Hematopoietic multipotent progenitor cell treated with erythropoietin and hydrocortisone succinate and interleukin-3 and kit ligand, for 17 days (in vitro differentiated cells): ENCODE results near the gene SERPINB6.

Experiments used
- DNase-seq: peaks from one replicate; pipeline ENCODE4 v3.0.0-alpha.2; 2015; ENCODE audit warnings: low spot score

SERPINB6 gene

DNA sequence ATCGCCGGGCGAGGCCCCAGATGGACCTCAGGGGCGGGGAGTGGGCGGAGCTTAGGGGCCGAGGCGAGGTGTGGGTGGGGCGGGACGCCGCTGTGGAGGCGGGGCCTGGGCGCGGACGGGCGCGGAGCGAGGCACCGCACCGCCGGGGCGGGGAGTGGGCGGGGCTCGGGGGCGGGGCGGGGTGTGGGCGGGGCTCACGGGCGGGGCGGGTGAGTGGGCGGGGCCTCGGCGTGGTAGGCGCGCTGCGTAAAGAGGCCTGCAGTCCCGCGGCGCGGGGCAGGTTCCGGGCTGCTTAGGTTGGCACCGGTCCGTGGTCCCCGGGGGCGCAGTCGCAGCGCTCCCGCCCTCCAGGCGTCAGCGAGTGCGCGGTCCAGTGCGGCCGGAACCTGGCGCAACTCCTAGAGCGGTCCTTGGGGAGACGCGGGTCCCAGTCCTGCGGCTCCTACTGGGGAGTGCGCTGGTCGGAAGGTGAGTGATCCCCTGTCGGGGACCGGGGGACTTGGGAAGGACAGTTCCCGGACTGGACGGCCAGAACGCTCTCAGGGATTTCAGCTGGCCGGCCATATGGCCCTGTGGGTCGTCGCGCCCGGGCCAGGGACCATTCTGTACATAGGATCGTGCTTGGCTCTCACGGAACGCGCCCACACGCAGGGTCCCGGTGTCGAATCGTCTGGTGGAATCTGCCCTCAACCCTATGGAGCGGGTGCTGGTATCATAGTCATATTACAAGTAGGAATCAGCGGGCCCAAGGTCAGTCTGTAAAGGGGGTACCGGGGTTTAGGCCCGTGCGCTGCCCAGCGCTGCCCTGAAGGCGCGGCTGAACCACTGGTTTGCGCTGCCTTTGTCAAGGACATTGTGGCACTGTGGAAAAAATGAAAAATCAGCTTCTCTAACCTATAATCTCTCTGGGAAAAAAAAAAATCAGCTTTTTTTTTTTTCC, 28.5 kb upstream of the SERPINB6 start, which contains the start of gene NQO2:
Gene NQO2, plus strand, starts transcription at position 277 of the 940 bp plus-strand sequence. CDS start 6,659 bp downstream, outside the sequence.
- peak; percentile 96 for DNase-seq

DNA sequence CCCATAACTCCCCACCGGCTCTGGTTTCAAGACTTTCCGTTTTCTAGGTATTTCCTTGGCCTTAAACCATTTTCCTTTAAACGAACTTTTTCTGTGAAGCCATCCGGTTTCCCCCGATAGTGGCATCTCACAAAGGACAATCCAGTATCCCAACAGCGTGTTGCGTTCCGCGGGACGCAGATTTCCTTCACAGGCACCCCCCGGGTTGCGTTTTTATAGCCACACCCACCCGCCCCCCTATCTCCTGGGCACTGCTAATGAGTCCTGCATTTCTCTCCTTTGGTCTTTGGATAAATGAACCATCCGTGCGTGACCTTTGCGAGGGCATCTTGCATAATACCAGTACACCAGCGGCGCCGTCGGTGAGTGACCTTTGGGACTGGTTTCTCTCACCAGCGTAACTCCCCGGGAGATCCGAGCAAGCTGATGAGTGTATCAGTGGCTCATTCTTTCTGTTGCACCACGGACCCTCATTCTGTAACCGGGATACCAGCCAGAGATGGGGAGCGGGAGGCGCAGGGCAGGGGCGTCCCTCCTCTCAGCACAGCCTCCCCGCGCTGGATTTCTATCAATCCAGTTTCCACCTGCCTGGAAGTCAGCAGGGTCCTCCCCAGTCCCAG, 27.7 kb upstream of the SERPINB6 start:
- no peak for DNase-seq

DNA sequence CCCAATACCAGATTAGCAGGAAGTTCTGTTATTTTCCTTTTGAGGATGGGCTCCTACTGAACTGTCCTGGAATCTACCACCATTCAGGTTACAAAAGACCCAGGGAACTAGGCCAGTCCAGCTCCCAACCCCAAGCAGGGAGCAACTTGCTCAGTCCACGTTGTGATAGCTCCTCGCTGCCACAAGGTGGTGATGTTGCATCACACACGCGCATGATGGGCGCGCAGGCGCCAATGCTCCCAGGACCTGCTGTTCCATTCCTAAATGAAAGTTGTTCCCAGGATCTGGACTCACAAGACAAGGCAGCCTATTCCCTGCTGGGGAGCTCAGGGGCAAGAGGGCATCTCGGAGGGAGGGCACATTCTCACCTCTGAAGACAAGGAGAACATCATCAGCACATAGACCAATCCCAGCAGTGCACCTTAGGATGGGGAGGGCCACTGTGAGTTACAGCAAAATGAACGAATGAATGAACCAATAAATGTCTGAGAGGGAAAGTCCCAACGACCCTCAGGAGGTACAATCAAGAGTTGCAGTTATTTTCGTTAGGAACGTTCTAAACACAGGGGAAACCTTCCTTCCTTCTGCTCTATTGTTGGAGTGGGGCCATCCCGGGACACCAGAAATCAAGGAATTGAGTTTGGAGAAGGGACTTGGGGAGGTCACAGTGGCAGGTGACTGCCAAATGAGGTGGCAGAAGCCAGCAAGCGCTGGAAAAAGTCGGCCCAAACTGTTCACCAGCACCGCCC, 27.1 kb upstream of the SERPINB6 start:
- peak; percentile 49 for DNase-seq

DNA sequence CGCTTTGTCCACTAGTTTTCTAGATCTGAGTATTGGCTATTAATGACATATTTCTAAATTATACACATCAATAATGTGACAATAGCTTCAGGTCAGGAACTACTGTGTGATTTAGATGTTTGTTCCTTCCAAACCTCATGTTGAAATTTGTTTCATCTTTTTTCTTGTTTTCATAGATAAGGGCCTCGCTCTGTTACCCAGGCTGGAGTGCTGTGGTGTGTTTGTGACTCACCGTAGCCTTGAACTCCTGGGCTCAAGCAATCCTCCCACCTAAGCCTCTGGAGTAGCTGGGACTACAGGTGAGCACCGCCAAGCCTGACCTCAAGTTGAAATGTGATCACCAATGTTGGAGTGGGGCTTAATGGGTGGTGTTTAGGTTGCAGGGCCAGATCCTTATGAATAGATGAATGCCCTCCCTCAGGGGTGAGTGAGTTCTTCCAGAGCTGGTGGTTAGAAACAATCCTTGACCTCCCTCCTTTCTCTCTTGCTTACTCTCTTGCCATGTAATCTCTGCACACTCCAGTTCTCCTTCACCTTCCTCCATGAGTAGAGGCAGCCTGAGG, 22.5 kb upstream of the SERPINB6 start:
- DNase-seq = no peak

DNA sequence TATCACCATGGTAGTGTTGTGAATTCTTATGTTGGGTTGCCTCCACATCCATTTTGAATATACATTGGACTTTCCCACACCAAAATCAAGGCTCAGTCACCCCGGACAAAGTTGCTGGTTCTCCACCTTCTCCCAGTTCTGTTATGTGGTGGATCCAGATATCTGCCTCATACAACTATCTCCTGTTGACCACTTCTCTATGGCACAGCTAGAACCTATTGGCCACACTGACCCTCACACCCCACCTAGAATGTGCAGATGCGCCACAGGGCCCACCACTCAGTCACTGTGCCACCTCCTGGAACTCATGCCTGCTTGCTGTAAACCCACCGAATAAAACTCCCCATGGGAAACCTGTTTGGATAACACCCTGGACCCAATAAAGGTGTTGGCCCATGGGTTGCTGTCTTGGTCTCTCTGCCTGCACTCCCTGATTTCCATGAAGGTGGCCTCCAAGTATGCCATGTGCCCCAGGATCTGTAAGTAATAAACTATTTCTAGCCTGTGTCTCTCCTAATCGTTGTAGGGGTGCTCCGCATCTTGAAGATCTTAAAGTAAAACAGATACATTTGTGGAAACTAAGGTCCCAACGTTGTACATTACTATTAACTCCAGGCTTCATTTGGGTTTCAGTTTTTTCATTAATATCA, 21.1 kb upstream of the SERPINB6 start:
- DNase-seq = no peak

DNA sequence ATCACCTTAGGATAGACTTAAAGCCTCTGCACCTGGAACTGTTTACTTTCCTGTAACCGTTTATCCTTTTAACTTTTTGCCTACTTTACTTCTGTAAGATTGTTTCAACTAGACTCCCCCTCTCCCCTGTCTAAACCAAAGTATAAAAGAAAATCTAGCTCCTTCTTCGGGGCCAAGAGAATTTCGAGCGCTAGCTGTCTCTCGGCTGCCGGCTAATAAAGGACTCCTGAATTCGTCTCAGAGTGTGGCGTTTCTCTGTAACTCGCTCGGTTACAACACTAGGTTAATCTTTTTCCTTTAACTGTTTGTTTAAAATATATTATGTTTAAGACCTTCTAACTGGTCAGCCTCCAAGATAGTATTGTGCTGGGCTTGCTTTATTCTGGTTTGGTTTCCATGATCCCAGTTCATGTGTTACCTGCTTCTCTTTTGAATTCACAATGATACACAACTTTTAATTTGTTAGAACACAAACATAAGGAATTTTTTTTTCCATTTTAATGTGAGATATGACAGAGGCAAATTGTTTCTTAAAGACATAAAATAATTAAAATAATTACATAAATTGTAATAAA, 19.7 kb upstream of the SERPINB6 start:
- peak; percentile 75 for DNase-seq

DNA sequence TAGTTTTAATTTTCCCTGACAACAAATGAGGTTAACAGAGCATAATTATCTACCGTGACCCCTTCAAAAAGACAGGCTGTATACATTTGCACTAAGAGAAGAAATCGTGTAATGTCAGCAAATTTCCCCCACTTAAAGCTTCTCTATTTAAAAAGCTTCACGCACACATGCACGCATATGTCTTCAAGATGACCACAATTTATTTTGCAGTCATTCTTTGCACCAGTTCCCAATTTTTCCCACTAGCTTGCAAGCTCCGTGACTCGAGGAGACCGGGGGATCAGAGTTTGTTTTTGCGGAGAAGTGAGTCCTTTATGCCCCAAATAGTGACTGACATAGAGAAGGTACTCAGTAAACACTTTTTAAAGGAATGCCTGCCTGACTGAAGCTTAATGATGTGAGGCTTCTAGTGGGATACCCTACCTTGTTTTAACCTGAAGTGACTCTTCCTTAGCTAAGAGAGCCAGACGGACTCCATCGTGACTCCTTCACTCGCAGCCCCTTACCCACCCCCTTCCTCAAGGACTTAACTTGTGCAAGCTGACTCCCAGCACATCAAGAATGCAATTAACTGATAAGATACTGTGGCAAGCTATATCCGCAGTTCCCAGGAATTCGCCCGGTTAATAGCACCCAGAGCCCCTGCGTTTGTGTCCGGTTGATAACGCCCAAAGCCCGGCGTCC, 19.0 kb upstream of the SERPINB6 start:
- no peak for DNase-seq

DNA sequence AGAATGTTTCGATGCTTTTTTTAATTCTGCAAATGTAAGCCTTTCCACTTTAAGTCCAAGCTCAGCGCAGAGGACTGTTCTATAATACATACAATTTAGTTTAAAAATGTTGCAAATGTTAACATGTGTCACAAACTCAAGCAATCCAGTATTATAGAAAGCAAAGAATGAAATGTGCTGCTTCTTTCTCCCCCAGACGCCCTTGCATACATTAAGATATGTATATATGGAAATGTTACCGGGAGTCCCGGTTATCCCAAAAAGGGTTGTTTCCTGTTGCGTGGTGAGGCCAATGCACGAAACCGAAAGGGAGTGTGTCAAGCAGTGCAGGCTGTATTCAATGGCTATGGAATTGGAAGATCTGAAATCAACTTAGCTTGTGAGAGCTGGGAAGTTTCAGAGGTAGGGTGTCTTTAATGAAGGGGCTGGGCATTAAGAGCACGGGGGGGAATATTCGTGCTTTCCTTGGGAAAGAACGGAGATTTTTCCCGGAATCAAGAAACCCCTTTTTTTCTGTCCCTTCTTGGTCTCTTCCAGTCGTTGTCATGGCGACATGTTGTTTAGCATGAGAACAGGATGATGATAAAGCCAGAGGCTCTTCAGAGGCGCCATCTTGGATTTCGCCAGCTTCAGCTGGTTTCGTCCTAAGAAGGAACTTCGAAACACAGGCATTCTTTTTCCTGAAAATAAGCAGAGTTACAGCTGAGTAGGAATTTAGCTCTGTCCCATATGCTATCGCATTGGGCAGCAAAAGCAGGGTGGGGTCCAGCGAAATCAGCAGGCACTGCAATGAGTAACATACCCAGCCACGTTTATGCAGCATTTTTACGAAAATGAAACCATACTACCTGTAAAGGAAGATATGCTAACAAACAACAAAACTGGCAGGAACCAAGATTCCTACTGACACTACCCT, 18.2 kb upstream of the SERPINB6 start:
- peak; percentile 96 for DNase-seq

DNA sequence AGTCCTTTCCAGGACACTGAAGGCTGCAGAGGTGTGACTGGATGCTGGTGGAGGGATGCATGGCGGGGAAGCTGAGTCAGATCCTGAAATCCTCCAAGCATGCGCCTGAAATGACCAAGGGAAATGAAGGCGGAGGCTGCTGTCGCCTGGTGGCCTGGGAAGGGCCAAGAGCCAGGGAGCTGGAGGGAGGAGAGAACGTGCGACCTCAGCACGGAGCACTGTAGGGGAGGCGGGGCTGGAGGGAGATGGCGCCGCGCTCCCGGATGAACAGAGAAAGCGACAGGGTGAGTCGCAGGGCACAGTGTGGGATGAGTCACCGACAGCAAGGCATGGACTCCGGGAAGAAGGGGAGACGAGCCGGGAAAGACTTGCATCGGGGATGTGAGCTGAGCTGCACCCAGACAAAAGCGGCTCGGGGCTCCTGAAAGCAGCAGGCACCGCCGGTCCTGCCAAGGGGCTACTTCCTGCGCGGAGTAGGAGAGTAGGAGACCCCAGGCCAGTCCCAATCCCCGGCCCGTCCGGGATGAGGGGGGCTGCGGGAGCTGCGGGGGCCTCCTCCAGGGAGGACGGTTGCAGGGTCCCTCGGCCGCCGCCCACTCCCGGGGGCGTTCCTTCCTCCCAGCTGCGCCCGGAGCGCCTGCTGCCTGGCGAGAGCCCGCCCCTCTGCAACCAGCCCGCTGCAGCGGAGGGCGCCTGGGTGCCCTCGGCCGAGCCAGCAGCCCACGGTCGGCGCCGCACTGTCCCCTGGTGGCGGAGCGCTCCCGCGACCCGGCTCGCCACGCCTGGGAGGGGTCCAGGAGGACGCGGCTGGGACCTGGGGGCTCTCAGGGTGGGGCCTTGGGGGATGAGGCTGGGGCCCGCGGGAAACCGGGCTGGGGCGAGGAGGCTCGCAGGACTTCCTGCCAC, 17.3 kb upstream of the SERPINB6 start:
- peak; percentile 82 for DNase-seq

DNA sequence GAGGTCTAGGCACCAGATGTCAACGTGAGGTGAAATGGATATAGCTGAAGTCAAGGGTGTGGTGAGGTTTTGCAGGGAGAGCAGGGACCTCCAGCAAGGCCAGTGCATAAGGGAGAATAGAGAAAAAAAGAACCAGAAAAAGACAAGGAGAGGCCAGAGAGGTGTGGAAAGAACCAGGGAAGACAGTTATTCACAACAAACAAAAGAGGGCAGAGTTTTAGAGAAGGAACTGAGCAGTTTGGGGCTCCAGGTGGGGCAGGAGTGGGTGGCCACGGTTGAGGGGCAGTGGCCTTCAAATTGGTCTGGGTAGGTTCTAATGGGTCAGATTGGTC, 16.7 kb upstream of the SERPINB6 start:
- DNase-seq = no peak

DNA sequence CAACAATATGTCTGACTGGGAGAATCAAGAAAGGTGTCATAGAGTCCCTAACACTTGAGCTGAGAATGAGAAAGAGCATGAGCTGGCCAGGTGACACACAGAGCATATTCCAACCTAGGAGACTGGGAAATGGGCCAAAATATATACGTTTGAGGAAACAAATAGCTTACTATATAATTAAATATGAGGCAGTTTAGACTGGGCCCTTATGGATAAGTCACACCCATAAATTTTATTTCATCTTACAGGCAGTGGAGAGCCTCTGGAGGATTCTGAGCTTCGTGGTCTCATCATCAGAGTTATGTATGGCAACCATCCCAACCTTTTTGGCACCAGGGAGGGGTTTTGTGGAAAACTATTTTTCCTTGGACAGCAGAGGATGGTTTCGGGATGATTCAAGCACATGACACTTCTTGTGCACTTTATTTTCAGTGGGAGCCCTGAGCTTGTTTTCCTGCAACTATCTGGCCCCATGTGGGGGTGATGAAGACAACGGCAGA, 15.4 kb upstream of the SERPINB6 start:
- DNase-seq = no peak

DNA sequence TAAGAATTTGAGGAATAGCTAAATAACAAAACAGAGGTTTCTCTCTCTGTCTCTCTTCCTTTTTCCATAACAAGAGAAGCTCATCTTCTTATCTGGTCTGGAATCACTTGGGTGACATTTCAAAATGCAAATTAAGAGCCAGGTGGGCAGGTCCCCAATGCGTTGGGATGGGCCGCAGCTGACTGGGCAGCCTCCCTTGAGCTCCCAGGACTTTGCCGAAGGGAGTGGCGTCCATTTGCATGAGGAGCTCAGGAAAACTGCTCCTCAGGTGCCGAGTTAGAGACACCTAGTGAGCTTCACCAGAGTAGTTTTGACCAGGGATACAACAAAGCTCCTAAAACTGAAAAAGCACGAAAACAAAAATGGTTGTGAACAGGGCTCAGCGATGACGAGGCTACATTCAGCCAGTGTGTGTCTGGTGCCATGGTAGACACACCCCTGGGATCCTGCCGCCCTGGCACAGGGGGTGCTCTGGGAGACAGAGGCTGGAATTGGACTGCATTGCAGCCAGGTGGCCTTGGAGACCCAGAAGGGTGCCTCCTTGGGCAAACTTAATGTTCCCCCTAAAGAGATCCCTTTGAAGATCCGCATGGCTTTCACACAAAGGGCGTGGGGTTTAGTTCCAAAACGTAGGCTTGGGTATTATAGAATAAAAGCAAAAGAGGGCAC, 13.5 kb upstream of the SERPINB6 start:
- no peak for DNase-seq

DNA sequence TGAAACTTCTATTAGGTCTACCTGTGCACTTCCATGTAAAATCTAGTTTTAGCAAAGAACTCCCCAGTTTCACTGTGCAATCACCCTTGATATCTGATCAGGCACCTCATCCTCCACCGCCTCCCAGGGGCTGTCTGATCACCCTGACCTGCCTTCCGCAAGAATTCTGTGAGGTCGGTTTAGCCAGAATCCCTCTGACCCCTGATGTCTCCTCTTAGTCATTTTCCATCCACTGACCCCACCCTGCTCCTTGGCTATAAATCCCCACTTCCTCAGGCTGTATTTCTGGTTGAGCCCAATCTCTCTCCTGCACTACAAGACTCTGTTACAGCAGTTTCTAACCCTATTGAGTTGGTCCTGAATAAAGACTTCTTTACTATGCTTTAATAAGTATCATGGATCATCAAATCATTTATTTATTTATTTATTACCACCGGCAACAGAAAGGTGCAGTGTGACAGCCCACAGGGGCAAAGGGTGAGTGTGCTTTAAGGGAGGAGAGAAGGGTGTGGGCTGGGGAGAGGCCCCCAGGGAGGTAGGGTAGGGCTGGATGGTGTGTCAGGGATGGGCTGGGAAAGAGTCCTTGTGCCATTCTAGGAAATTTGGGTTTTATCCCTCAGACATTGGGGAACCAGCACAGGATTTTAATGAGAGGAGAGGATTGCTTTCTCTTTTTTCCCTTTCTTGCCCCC, 11.2 kb upstream of the SERPINB6 start:
- no peak for DNase-seq

DNA sequence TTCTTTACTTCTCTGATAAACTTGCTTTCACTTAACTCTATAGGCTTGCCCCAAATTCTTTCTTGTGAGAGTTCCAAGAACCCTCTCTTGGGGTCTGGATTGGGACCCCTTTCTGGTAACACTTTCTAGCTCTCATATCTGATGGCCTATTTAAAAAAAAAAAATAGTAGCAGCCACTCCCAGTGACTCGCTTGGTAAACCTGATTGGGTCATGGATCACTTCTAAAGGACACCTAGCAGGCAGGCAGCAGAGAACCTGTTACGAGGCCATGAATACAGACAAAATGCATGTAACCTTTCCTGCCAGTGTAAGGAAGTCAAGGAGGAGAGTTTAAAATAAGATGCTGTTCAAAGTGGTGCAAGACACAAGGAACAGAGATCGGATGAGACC, 9.1 kb upstream of the SERPINB6 start:
- DNase-seq = no peak

DNA sequence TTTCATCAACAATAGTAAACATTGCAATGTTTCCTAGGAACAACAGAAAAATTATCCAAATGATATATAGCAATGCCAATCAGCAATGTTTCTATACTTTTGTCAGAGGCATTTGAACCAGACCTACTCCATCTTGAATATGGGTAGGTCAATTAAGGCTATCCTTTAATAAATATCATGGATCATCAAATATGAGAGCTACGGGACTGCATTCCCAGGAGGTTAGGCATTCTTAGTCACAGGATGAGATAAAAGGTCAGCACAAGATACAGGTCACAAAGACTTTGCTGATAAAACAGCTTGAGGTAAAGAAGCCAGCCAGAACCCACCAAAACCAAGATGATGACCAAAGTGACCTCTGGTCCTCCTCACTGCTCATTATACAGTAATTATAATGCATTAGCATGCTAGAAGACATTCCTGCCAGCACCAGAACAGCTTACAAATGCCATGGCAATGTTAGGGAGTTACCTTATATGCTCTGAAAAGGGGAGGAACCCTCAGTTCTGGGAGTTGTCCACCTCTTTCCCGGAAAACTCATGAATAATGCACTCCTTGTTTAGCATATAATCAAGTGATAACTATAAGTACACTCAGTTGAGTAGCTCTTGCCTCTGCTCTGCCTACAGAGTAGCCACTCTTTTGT, 8.6 kb upstream of the SERPINB6 start:
- no peak for DNase-seq

DNA sequence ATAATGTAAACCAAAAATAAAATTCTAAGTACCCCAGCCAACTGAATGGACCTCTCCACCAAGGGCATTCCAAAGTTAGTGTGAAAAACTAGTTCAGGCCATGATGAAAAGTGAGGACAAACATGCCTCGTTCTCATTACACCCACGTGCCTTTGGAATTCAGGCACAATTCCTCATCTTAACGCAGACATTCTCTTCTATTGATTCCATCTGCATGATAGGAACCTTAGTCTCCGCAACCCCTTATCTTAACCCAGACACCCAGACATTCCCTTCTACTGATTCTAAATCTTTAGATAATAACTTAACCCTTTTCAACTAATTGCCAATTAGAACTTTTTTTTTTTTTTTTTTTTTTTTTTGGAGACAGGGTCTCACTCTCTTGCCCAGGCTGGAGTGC, 7.6 kb upstream of the SERPINB6 start:
- no peak for DNase-seq
